CD4-positive, alpha-beta T cell (primary cell): ENCODE results near the gene PITX1. TPM values are rescaled to one million over a fixed set of nuclear protein-coding genes. Genes with fewer than 3 reads are reported as not detected.

Experiments used
- ATAC-seq: fragments of 200-7000 bp; cut with Tn5 transposase; one replicate; pipeline ENCODE4 v1.10.0; 2022; ENCODE audit warnings: mild to moderate bottlenecking; ENCODE audit not compliant: poor library complexity
- CTCF ChIA-PET: fragments of 350-600 bp; sonication (Branson Sonifier 250); formaldehyde crosslinking; loops from one replicate; lab custom pipeline; 2021; ENCODE audit warnings: antibody characterized with exemption, inconsistent platforms; lab: Charles Lee
- POLR2A ChIA-PET: fragments of 350-600 bp; sonication (Branson Sonifier 250); formaldehyde crosslinking; loops from one replicate; lab custom pipeline; 2021; ENCODE audit warnings: antibody characterized with exemption, inconsistent platforms; lab: Charles Lee
- DNase-seq, 14 experiments: peaks; one replicate each; pipeline ENCODE4 v3.0.0-alpha.2; 2013 to 2020; ENCODE audit warnings: mixed read lengths in 2 of 14
- H3K27ac ChIP-seq, 2 donors: one replicate each; pipeline versions ENCODE4 v1.5.1 to v1.7.0; 2013; ENCODE audit warnings: low read length in 2 of 2, low read depth in 1 of 2, mild to moderate bottlenecking in 1 of 2
- H3K27me3 ChIP-seq, 2 experiments: 1 replicate in 1 of 2; 2 replicates in 1 of 2; pipeline versions ENCODE4 v1.6.1 to v1.7.0; 2013; ENCODE audit warnings: low read length in 2 of 2, control low read depth in 1 of 2, mild to moderate bottlenecking in 1 of 2, moderate library complexity in 1 of 2; ENCODE audit not compliant: insufficient read depth in 2 of 2, control insufficient read depth in 1 of 2
- H3K36me3 ChIP-seq: one replicate; pipeline ENCODE4 v1.6.1; 2013; ENCODE audit warnings: low read length, control low read depth; ENCODE audit not compliant: insufficient read depth
- H3K4me1 ChIP-seq: one replicate; pipeline ENCODE4 v1.6.1; 2013; ENCODE audit warnings: low read length, control low read depth; ENCODE audit not compliant: insufficient read depth
- H3K4me3 ChIP-seq: one replicate; pipeline ENCODE4 v1.5.1; 2013; ENCODE audit warnings: mild to moderate bottlenecking, low read length, moderate library complexity
- H3K9me3 ChIP-seq, 2 experiments: 1 replicate in 1 of 2; 2 replicates in 1 of 2; pipeline versions ENCODE4 v1.6.1 to v1.7.0; 2013; ENCODE audit warnings: low read length in 2 of 2, mild to moderate bottlenecking in 2 of 2, control low read depth in 1 of 2, moderate library complexity in 1 of 2; ENCODE audit not compliant: control insufficient read depth in 1 of 2, insufficient read depth in 1 of 2
- H3K27ac Mint-ChIP-seq: one replicate; pipeline ENCODE4 v1.8.0; 2020; ENCODE audit warnings: mixed read lengths
- H3K27me3 Mint-ChIP-seq: one replicate; pipeline ENCODE4 v1.8.0; 2021; ENCODE audit warnings: mixed read lengths
- H3K36me3 Mint-ChIP-seq: one replicate; pipeline ENCODE4 v1.8.0; 2021; ENCODE audit warnings: low read depth, mixed read lengths
- H3K4me1 Mint-ChIP-seq: one replicate; pipeline ENCODE4 v1.8.0; 2021; ENCODE audit warnings: low read depth, mixed read lengths
- H3K4me3 Mint-ChIP-seq: one replicate; pipeline ENCODE4 v1.8.0; 2020; ENCODE audit warnings: mild to moderate bottlenecking, mixed read lengths
- H3K9me3 Mint-ChIP-seq: one replicate; pipeline ENCODE4 v1.8.0; 2020; ENCODE audit warnings: mixed read lengths
- CTCF ChIP-seq: fragments of 200-600 bp; IDR thresholded peaks from one replicate; pipeline ENCODE4 v1.8.0; 2022; ENCODE audit warnings: antibody characterized with exemption, mild to moderate bottlenecking
- intact Hi-C, 2 experiments: fragments of 100-400 bp; cut with DNase I in 1 of 2; cut with micrococcal nuclease in 1 of 2; formaldehyde crosslinking; loops; one replicate each; pipeline versions ENCODE4 v1.15.1 to v1.9.0; 2023 to 2025; cut with DNase I, micrococcal nuclease
- total RNA-seq, 174 experiments: library from RNA in 2 of 174; stranded (reverse) in 2 of 174; gene quantifications; one replicate each; pipeline ENCODE4 v1.2.3 and lab custom pipeline; 2021 to 2026

Gene PITX1
- total RNA-seq, 2 experiments from 2014 or later, result not detected

- H3K27ac Mint-ChIP-seq, result no peak overlapping the region
- Histone ChIP-seq H3K4me3 (no peak overlapping the region), H3K4me1 (no peaks in the 10 kb centered on the region), H3K27ac (no peak overlapping the region), H3K27me3 (no peaks in the 10 kb centered on the region), H3K9me3 (no peaks in the 10 kb centered on the region), H3K36me3 (no peaks in the 10 kb centered on the region)
- H3K4me1 Mint-ChIP-seq, result no peaks in the 10 kb centered on the region
- no peak overlapping the region for H3K4me3 Mint-ChIP-seq
- no peak for TF ChIP-seq CTCF
- POLR2A ChIA-PET, result no interaction called here
- H3K9me3 Mint-ChIP-seq, result no peaks in the 10 kb centered on the region
- H3K27me3 Mint-ChIP-seq, result no peaks in the 10 kb centered on the region
- ATAC-seq, result no peak
- DNase-seq, result no peak
- no peaks in the 10 kb centered on the region for H3K36me3 Mint-ChIP-seq
- intact Hi-C loops, result no loop called here
- CTCF ChIA-PET, result no interaction called here
Measured at GRCh38 chr5:134997015-134997414, 37.0 kb downstream of the PITX1 start.

- intact Hi-C loops, result no loop called here
- H3K36me3 Mint-ChIP-seq, result no peaks in the 10 kb centered on the region
- Histone ChIP-seq H3K9me3 (no peaks in the 10 kb centered on the region), H3K36me3 (no peaks in the 10 kb centered on the region), H3K4me3 (no peak overlapping the region), H3K4me1 (no peaks in the 10 kb centered on the region), H3K27me3 (no peaks in the 10 kb centered on the region), H3K27ac (no peak overlapping the region)
- no peaks in the 10 kb centered on the region for H3K4me1 Mint-ChIP-seq
- no peaks in the 10 kb centered on the region for H3K27me3 Mint-ChIP-seq
- no peaks in the 10 kb centered on the region for H3K9me3 Mint-ChIP-seq
- POLR2A ChIA-PET, result no interaction called here
- no peak overlapping the region for H3K27ac Mint-ChIP-seq
- CTCF ChIA-PET, result no interaction called here
- ATAC-seq, result no peak
- no peak for DNase-seq
- no peak overlapping the region for H3K4me3 Mint-ChIP-seq
- no peak for TF ChIP-seq CTCF
Measured at GRCh38 chr5:134995850-134996402, 38.1 kb downstream of the PITX1 start.

GRCh38 chr5:134994560-134995156 lies 39.4 kb downstream of the PITX1 start:
- no peak for TF ChIP-seq CTCF
- peaks cover 3% of the 10 kb centered on the region for H3K4me1 Mint-ChIP-seq
- H3K4me3 Mint-ChIP-seq, result no peak overlapping the region
- H3K36me3 ChIP-seq, result no peaks in the 10 kb centered on the region
- POLR2A ChIA-PET, result no interaction called here
- no peaks in the 10 kb centered on the region for H3K4me1 ChIP-seq
- H3K36me3 Mint-ChIP-seq, result no peaks in the 10 kb centered on the region
- H3K27me3 Mint-ChIP-seq, result no peaks in the 10 kb centered on the region
- no peaks in the 10 kb centered on the region for H3K9me3 ChIP-seq
- ATAC-seq (no peak), DNase-seq (no peak)
- no peak overlapping the region for H3K27ac Mint-ChIP-seq
- no peaks in the 10 kb centered on the region for H3K27me3 ChIP-seq
- H3K4me3 ChIP-seq, result no peak overlapping the region
- no peak overlapping the region for H3K27ac ChIP-seq
- no peaks in the 10 kb centered on the region for H3K9me3 Mint-ChIP-seq
- intact Hi-C loops, result no loop called here
- CTCF ChIA-PET, result no interaction called here
